ENCODE results near the gene SACS.
"Not testable (repeated sequence)": the region's sequence is repeated elsewhere in the genome, so short reads cannot be mapped to it uniquely, and the experiment has no call there.

SACS gene

DNA sequence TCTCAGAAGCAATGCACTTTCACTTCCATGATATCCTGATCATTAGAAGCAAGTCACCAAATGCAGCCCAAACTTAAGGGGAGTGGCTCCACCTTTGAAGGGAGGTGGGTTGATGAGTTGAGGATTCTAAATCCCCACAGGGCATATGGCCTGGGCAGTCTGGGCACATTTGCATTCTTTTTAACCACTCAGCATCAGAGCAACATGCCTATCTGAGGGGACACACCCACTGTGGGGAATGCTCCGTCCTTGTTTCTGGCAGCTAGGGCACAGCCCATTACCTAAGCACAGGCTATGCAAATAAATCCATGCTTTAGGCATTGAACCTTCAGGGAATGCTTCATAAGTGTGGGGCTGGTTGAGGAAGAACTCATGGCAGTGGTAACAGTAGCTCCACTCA lies 12.3 kb upstream of the SACS start:
- DNase-seq (ENCODE audit: low read depth) = no peak
- no peak overlapping the region for H3K4me3 ChIP-seq (ENCODE audit: low read depth, low read length)
- TF ChIP-seq, protein P1, sequence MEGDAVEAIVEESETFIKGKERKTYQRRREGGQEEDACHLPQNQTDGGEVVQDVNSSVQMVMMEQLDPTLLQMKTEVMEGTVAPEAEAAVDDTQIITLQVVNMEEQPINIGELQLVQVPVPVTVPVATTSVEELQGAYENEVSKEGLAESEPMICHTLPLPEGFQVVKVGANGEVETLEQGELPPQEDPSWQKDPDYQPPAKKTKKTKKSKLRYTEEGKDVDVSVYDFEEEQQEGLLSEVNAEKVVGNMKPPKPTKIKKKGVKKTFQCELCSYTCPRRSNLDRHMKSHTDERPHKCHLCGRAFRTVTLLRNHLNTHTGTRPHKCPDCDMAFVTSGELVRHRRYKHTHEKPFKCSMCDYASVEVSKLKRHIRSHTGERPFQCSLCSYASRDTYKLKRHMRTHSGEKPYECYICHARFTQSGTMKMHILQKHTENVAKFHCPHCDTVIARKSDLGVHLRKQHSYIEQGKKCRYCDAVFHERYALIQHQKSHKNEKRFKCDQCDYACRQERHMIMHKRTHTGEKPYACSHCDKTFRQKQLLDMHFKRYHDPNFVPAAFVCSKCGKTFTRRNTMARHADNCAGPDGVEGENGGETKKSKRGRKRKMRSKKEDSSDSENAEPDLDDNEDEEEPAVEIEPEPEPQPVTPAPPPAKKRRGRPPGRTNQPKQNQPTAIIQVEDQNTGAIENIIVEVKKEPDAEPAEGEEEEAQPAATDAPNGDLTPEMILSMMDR (IDR thresholded peaks at IDR 0.05; ENCODE audit: control insufficient read depth, extremely low read depth, insufficient read depth) = no peak

DNA sequence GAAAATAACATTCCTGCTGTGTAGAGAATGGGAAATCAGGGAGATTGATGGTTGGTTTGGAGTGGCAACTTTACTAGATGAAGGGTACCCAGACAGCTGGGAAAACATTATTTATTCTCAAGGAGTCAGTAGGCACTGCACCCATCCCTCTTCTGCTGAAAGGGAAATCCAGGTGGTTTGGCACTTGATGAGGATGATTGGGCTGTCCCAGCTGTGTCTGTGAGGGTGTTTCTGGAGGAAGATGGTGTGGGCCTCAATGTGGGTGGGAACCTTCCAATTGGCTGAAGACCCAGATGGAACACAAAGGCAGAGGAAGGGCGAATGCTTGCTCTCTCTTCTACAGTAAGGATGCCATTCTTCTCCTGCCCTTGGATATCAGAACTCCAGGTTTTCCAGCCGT lies 10.4 kb upstream of the SACS start:
- TF ChIP-seq, protein P1 (IDR thresholded peaks at IDR 0.05; ENCODE audit: control insufficient read depth, extremely low read depth, insufficient read depth) = no peak
- DNase-seq (ENCODE audit: low read depth) = no peak
- no peak overlapping the region for H3K4me3 ChIP-seq (ENCODE audit: low read depth, low read length)

DNA sequence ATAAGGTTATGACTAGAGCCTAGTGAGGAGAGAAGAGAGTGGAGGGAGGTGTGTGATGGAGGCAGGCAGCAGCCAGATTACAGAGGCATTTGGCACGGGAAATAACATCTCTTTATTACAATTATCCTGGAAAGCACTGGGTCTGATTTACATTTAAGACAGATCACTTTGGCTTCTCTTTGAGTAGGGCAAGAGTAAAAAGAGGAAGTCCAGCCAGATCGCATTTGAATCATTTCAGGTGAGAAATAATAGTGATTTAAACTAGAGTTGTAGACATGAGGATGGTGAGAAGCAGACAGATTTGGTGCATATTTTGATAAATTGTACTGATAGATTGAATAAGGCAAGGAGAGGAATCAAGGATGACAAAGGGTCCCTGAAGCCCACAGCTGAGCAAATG lies 9.6 kb upstream of the SACS start:
- H3K4me3 ChIP-seq (ENCODE audit: low read depth, low read length) = no peak overlapping the region
- DNase-seq (ENCODE audit: low read depth) = no peak
- TF ChIP-seq, protein P1 (IDR thresholded peaks at IDR 0.05; ENCODE audit: control insufficient read depth, extremely low read depth, insufficient read depth) = no peak

DNA sequence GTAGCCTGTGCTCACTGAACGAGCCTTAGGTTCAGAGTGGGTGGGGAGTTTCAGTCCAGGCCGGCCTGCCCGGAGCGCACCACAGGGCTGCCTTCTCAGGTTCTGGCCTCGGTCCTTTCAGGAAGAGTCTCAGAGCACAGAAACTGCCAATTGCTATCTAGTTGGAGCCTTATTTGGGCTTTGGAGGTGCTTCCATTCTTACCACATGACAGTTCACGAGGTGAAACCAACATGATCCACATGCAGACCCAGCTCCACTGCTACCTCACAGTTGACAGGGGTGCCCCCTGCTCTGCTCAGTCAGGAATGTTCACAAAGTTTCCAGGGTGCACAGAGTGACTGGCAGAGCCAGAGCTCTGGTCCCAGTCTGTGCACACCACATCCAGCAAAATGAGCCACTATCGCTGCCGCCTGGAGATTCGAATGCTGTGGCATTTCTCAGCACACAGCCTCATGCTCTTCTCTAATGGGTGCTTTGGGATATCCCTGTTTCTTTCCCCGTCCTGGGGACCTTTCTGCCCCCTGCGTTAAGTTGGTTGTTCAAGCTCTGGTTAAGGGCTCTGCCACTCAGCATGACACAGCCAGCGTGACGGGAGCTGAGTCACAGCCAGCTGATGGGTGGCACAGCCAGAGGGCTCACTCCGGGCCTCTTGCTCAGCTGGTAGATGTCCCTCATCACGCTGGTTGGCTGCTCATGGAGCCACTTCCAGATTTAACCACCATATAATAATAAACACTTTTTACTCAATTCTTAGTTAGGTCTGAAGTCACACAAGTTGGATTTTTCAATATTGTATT lies 7.5 kb upstream of the SACS start:
- H3K4me3 ChIP-seq (ENCODE audit: low read depth, low read length) = no peak overlapping the region
- TF ChIP-seq, protein P1 (IDR thresholded peaks at IDR 0.05; ENCODE audit: control insufficient read depth, extremely low read depth, insufficient read depth) = no peak
- DNase-seq (ENCODE audit: low read depth) = no peak

DNA sequence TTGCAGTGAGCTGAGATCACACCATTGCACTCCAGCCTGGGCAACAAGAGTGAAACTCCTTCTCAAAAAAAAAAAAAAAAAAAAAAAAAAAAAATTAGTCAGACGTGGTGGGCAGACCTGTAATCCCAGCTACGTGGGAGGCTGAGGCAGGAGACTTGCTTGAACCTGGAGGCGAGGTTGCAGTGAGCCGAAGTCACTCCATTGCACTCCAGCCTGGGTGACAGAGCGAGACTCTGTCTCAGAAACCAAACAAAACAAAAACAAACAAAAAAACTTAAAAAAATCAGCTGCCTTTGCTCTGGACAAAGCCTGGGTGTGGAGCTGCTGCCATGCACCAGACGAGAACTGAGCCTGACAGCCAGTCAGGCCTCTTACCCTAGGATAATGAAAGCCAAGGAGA lies 6.8 kb upstream of the SACS start:
- not testable (repeated sequence) for DNase-seq (ENCODE audit: low read depth)

DNA sequence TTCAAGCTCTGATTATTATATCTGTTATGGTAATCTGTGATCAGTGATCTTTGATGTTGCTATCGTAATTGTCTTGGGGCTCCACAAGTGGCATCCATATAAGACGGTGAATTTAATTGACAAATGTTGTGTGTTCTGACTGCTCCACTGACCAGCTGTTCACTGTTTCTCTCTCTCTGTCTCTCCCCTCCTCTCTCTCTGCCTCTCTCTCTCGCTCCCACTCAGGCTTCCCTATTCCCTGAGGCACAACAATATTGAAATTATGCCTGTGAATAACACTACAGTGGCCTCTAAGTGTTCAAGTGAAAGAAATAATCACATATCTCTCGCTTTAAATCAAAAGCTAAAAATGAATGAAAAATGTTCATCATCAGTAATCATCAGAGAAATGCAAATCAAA lies 4.4 kb upstream of the SACS start:
- H3K4me3 ChIP-seq (ENCODE audit: low read depth, low read length) = no peak overlapping the region
- TF ChIP-seq, protein P1 (IDR thresholded peaks at IDR 0.05; ENCODE audit: control insufficient read depth, extremely low read depth, insufficient read depth) = no peak
- DNase-seq (ENCODE audit: low read depth) = no peak

More for the DNA sequence above, 6.8 kb upstream of the SACS start:
- H3K4me3 ChIP-seq (ENCODE audit: low read depth, low read length) = not testable (repeated sequence)

DNA sequence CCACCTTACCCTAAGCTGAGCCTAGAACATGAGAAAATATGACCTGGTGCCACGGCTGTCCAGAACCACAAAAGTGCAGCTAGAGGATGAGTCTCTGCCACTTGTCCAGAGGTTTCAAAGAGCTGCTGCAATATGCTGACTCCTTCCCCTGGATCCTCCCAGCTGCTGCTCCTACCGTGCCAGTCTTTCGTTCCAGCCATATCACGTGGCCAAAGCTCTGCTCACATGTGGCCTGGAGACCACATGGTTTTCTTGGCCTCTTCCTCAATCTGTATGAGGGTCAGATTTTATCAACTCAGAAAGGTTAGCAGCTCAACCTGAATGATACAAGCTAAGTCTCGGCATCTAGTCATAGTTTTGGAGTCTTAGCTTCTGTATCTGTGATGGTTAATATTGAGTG lies 3.2 kb upstream of the SACS start:
- TF ChIP-seq, protein P1 (IDR thresholded peaks at IDR 0.05; ENCODE audit: control insufficient read depth, extremely low read depth, insufficient read depth) = no peak
- no peak overlapping the region for H3K4me3 ChIP-seq (ENCODE audit: low read depth, low read length)
- DNase-seq (ENCODE audit: low read depth) = no peak

All from LNCaP clone FGC (cell line).